Chondrocyte (in vitro differentiated cells): ENCODE measurements around the gene ZBTB40. TPM values are rescaled to one million over a fixed set of nuclear protein-coding genes. Genes with fewer than 3 reads are reported as not detected.

ENCODE experiments used
- DNase-seq: peaks from one replicate; pipeline ENCODE4 v3.0.0; 2021; ENCODE audit warnings: mixed read lengths, low spot score
- H3K27ac Mint-ChIP-seq: one replicate; pipeline ENCODE4 v1.8.0; 2021; ENCODE audit warnings: mild to moderate bottlenecking, moderate library complexity, mixed read lengths; ENCODE audit not compliant: unreplicated experiment
- H3K27me3 Mint-ChIP-seq: 2 replicates; pipeline ENCODE4 v1.8.0; 2021; ENCODE audit warnings: low read depth, mixed read lengths
- H3K36me3 Mint-ChIP-seq: 2 replicates; pipeline ENCODE4 v1.8.0; 2021; ENCODE audit warnings: low read depth, mixed read lengths
- H3K4me1 Mint-ChIP-seq: 2 replicates; pipeline ENCODE4 v1.8.0; 2021; ENCODE audit warnings: low read depth, mild to moderate bottlenecking, mixed read lengths
- H3K4me3 Mint-ChIP-seq: one replicate; pipeline ENCODE4 v1.8.0; 2021; ENCODE audit warnings: mild to moderate bottlenecking, moderate library complexity, mixed read lengths; ENCODE audit not compliant: unreplicated experiment
- H3K9me3 Mint-ChIP-seq: 2 replicates; pipeline ENCODE4 v1.8.0; 2021; ENCODE audit warnings: low read depth, mixed read lengths
- CTCF ChIP-seq: fragments of 200-600 bp; sonication (generic); IDR thresholded peaks from 2 replicates; pipeline ENCODE4 v1.5.0; 2021; ENCODE audit warnings: antibody characterized with exemption, mild to moderate bottlenecking, moderate library complexity
- total RNA-seq: library from RNA; stranded (reverse); gene quantifications from 3 replicates; pipeline ENCODE4 v1.2.1, GENCODE V29; 2021

Gene ZBTB40
- total RNA-seq, 1 donor from 2014 or later = 16.3 TPM

GRCh38 chr1:22516906-22517571, 65.4 kb downstream of the ZBTB40 start:
- Mint-ChIP-seq H3K27ac (no peak overlapping the region), H3K4me1 (peaks cover 4% of the 10 kb centered on the region), H3K27me3 (no peaks in the 10 kb centered on the region), H3K9me3 (no peaks in the 10 kb centered on the region), H3K4me3 (no peak overlapping the region), H3K36me3 (peaks cover 51% of the 10 kb centered on the region)
- no peak for TF ChIP-seq CTCF
- DNase-seq = no peak

GRCh38 chr1:22517956-22518355, 66.3 kb downstream of the ZBTB40 start:
- no peak for DNase-seq
- no peak for TF ChIP-seq CTCF
- Mint-ChIP-seq H3K4me1 (peaks cover 4% of the 10 kb centered on the region), H3K9me3 (no peaks in the 10 kb centered on the region), H3K36me3 (peaks cover 51% of the 10 kb centered on the region), H3K27ac (no peak overlapping the region), H3K4me3 (no peak overlapping the region), H3K27me3 (no peaks in the 10 kb centered on the region)

GRCh38 chr1:22518379-22518778, 66.7 kb downstream of the ZBTB40 start:
- Mint-ChIP-seq H3K9me3 (no peaks in the 10 kb centered on the region), H3K27me3 (no peaks in the 10 kb centered on the region), H3K4me3 (no peak overlapping the region), H3K4me1 (peaks cover 4% of the 10 kb centered on the region), H3K27ac (no peak overlapping the region), H3K36me3 (peaks cover 54% of the 10 kb centered on the region)
- no peak for DNase-seq
- TF ChIP-seq CTCF = no peak

- Mint-ChIP-seq H3K27me3 (no peaks in the 10 kb centered on the region), H3K4me3 (no peak overlapping the region), H3K9me3 (no peaks in the 10 kb centered on the region), H3K27ac (no peak overlapping the region), H3K36me3 (peaks cover 55% of the 10 kb centered on the region), H3K4me1 (peaks cover 4% of the 10 kb centered on the region)
- TF ChIP-seq CTCF = no peak
- no peak for DNase-seq
These were observed 69.2 kb downstream of the ZBTB40 start for GRCh38 chr1:22520871-22521270.

GRCh38 chr1:22521692-22522091, 70.0 kb downstream of the ZBTB40 start:
- Mint-ChIP-seq H3K36me3 (peaks cover 55% of the 10 kb centered on the region), H3K4me3 (no peak overlapping the region), H3K4me1 (peaks cover 4% of the 10 kb centered on the region), H3K9me3 (no peaks in the 10 kb centered on the region), H3K27ac (no peak overlapping the region), H3K27me3 (no peaks in the 10 kb centered on the region)
- DNase-seq = no peak
- TF ChIP-seq CTCF = no peak
